H9 (cell line): ENCODE results near the gene CEP170B. TPM values are rescaled to one million over a fixed set of nuclear protein-coding genes. Genes with fewer than 3 reads are reported as not detected.

Experiments used
- DNase-seq: peaks from one replicate; pipeline ENCODE4 v3.0.0-alpha.2; 2017
- H2AFZ ChIP-seq: one replicate; pipeline ENCODE4 v1.6.1; 2013; ENCODE audit warnings: mild to moderate bottlenecking, low read length, control low read depth, moderate library complexity
- H2AK5ac ChIP-seq: 2 replicates; pipeline ENCODE4 v1.6.1; 2013; ENCODE audit warnings: low read length, control low read depth, mixed read lengths; ENCODE audit not compliant: insufficient read length
- H2BK120ac ChIP-seq: one replicate; pipeline ENCODE4 v1.6.1; 2013; ENCODE audit warnings: low read depth, mild to moderate bottlenecking, low read length, control low read depth, inconsistent platforms; ENCODE audit not compliant: poor library complexity, severe bottlenecking
- H2BK12ac ChIP-seq: 2 replicates; pipeline ENCODE4 v1.6.1; 2013; ENCODE audit warnings: low read length, control low read depth, mixed read lengths, low read depth; ENCODE audit not compliant: insufficient read length
- H2BK15ac ChIP-seq: 2 replicates; pipeline ENCODE4 v1.6.1; 2013; ENCODE audit warnings: low read depth, low read length, control low read depth
- H2BK20ac ChIP-seq: one replicate; pipeline ENCODE4 v1.6.1; 2013; ENCODE audit warnings: low read depth, mild to moderate bottlenecking, low read length, control low read depth, inconsistent platforms; ENCODE audit not compliant: poor library complexity, severe bottlenecking
- H2BK5ac ChIP-seq: 2 replicates; pipeline ENCODE4 v1.6.1; 2013; ENCODE audit warnings: low read length, control low read depth, mixed read lengths; ENCODE audit not compliant: insufficient read length
- H3K14ac ChIP-seq: 2 replicates; pipeline ENCODE4 v1.6.1; 2013; ENCODE audit warnings: low read length, control low read depth; ENCODE audit not compliant: insufficient read depth
- H3K18ac ChIP-seq: 2 replicates; pipeline ENCODE4 v1.6.1; 2013; ENCODE audit warnings: low read depth, mild to moderate bottlenecking, mixed read lengths, low read length, control low read depth; ENCODE audit not compliant: insufficient read length
- H3K23ac ChIP-seq: 2 replicates; pipeline ENCODE4 v1.6.1; 2013; ENCODE audit warnings: low read length, control low read depth, mixed read lengths, low read depth; ENCODE audit not compliant: insufficient read length
- H3K23me2 ChIP-seq: 2 replicates; pipeline ENCODE4 v1.6.1; 2013; ENCODE audit warnings: low read depth, mild to moderate bottlenecking, mixed read lengths, low read length, control low read depth; ENCODE audit not compliant: insufficient read length, poor library complexity, severe bottlenecking
- H3K27ac ChIP-seq: 2 replicates; pipeline ENCODE4 v1.5.1; 2013; ENCODE audit warnings: low read length, control low read depth, mixed read lengths, low read depth; ENCODE audit not compliant: insufficient read length
- H3K27me3 ChIP-seq: 2 replicates; pipeline ENCODE4 v1.6.1; 2013; ENCODE audit warnings: low read length, control low read depth, inconsistent platforms; ENCODE audit not compliant: insufficient read depth
- H3K4ac ChIP-seq: 2 replicates; pipeline ENCODE4 v1.6.1; 2013; ENCODE audit warnings: low read depth, mild to moderate bottlenecking, control low read depth, inconsistent platforms, low read length, moderate library complexity
- H3K4me1 ChIP-seq: 2 replicates; pipeline ENCODE4 v1.6.1; 2013; ENCODE audit warnings: low read length, control low read depth, inconsistent platforms; ENCODE audit not compliant: insufficient read depth
- H3K4me2 ChIP-seq: 2 replicates; pipeline ENCODE4 v1.6.1; 2013; ENCODE audit warnings: low read length, control low read depth, mixed read lengths; ENCODE audit not compliant: insufficient read length, insufficient read depth
- H3K56ac ChIP-seq: 2 replicates; pipeline ENCODE4 v1.6.1; 2013; ENCODE audit warnings: low read depth, mild to moderate bottlenecking, mixed read lengths, low read length, control low read depth; ENCODE audit not compliant: insufficient read length
- H3K79me1 ChIP-seq: 2 replicates; pipeline ENCODE4 v1.6.1; 2013; ENCODE audit warnings: low read depth, mild to moderate bottlenecking, moderate library complexity, low read length, control low read depth, inconsistent platforms; ENCODE audit not compliant: insufficient read depth, poor library complexity, severe bottlenecking
- H3K79me2 ChIP-seq: 2 replicates; pipeline ENCODE4 v1.6.1; 2013; ENCODE audit warnings: low read length, control low read depth, inconsistent platforms; ENCODE audit not compliant: insufficient read depth
- H3K9ac ChIP-seq: 2 replicates; pipeline ENCODE4 v1.6.1; 2013; ENCODE audit warnings: low read length, control low read depth, mixed read lengths; ENCODE audit not compliant: insufficient read length; ENCODE audit errors: extremely low read depth
- H3K9me3 ChIP-seq: one replicate; pipeline ENCODE4 v1.6.1; 2013; ENCODE audit warnings: low read depth, low read length, inconsistent platforms; ENCODE audit not compliant: control insufficient read depth
- H3T11ph ChIP-seq: one replicate; pipeline ENCODE4 v1.6.1; 2013; ENCODE audit warnings: mild to moderate bottlenecking, low read length, control low read depth, inconsistent platforms
- H4K20me1 ChIP-seq: one replicate; pipeline ENCODE4 v1.6.1; 2013; ENCODE audit not compliant: control insufficient read depth, insufficient read length, insufficient read depth
- H4K5ac ChIP-seq: 2 replicates; pipeline ENCODE4 v1.6.1; 2013; ENCODE audit warnings: low read depth, mild to moderate bottlenecking, mixed read lengths, low read length, control low read depth; ENCODE audit not compliant: insufficient read length
- H4K8ac ChIP-seq: replicated peaks from 2 replicates; pipeline ENCODE4 v1.6.1; 2013; ENCODE audit warnings: low read length, control low read depth, mixed read lengths, low read depth; ENCODE audit not compliant: insufficient read length
- H4K91ac ChIP-seq: 2 replicates; pipeline ENCODE4 v1.6.1; 2013; ENCODE audit warnings: low read depth, mild to moderate bottlenecking, moderate library complexity, mixed read lengths, low read length, control low read depth; ENCODE audit not compliant: insufficient read length
- H3K27ac Mint-ChIP-seq, 3 experiments: 2 replicates in 2 of 3; 3 replicates in 1 of 3; pipeline ENCODE4 v1.8.0; 2020 to 2021; ENCODE audit warnings: mixed read lengths in 3 of 3, mild to moderate bottlenecking in 1 of 3, moderate library complexity in 1 of 3
- H3K27me3 Mint-ChIP-seq: 2 replicates; pipeline ENCODE4 v1.8.0; 2021; ENCODE audit warnings: low read depth, mild to moderate bottlenecking, moderate library complexity, mixed read lengths
- H3K36me3 Mint-ChIP-seq, 3 experiments: 2 replicates in 2 of 3; 3 replicates in 1 of 3; pipeline ENCODE4 v1.8.0; 2020 to 2021; ENCODE audit warnings: low read depth in 3 of 3, mixed read lengths in 3 of 3; ENCODE audit not compliant: insufficient read depth in 1 of 3
- H3K4me1 Mint-ChIP-seq, 2 experiments: 2 replicates each; pipeline ENCODE4 v1.8.0; 2020; ENCODE audit warnings: mixed read lengths in 2 of 2
- H3K4me3 Mint-ChIP-seq, 2 experiments: 2 replicates in 1 of 2; 3 replicates in 1 of 2; pipeline ENCODE4 v1.8.0; 2020 to 2021; ENCODE audit warnings: mild to moderate bottlenecking in 2 of 2, mixed read lengths in 2 of 2, moderate library complexity in 1 of 2
- H3K9me3 Mint-ChIP-seq, 2 experiments: 2 replicates in 1 of 2; 3 replicates in 1 of 2; pipeline ENCODE4 v1.8.0; 2020; ENCODE audit warnings: mild to moderate bottlenecking in 2 of 2, mixed read lengths in 2 of 2, moderate library complexity in 1 of 2
- WGBS: extraction: QIAGEN DNeasy Blood & Tissue Kit; methylation state at CpG from one replicate; pipeline ENCODE4 v1.1.7; 2013; ENCODE audit warnings: missing lambda C conversion rate, low lambda C conversion rate, mixed read lengths; ENCODE audit not compliant: insufficient read length; ENCODE audit errors: extremely low coverage; 5-methylcytosine and 5-hydroxymethylcytosine counted together
- total RNA-seq: library from RNA; stranded (reverse); gene quantifications from 2 replicates; pipeline ENCODE4 v1.2.1, GENCODE V29; 2021
- TF ChIP-seq, protein P1 (sequence below): fragments of 200-600 bp; sonication (generic); conservative IDR thresholded peaks from 3 replicates; pipeline ENCODE4 v1.8.0; 2021; ENCODE audit warnings: antibody characterized with exemption, mild to moderate bottlenecking

Gene CEP170B
- total RNA-seq, 1 experiment from 2014 or later: 28.8 TPM

DNA sequence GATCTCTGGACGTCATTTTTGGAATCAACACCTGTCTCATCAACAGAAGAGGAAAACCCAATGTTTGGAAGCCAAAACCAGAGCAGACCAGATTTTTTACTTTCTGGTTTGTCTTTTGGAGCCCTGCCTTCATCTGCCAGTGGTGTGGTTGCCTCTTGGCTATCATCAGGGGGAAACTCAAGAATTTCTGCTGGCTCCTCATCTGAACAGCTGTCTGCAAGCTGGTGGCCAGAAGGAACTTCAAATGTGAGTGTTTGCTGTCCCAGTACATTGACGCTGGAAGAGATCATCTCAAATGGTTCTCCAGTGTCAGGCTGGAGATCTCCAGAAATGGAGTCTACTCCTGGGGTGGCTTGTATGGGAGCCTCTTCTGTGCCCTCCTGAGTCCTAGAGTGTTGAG is 73.4 kb downstream of the CEP170B start:
- no peaks in the 10 kb centered on the region for H3K9me3 ChIP-seq
- peaks cover 73% of the 10 kb centered on the region for H3K27me3 Mint-ChIP-seq
- peaks cover 10% of the 10 kb centered on the region; the same call in 1 of the 2 replicates for H3K27me3 ChIP-seq
- H4K5ac ChIP-seq: no peak overlapping the region
- H3K9me3 Mint-ChIP-seq: peaks cover 0 to 6% of the 10 kb centered on the region in 2 experiments; a peak in 2 of 5 replicates
- no peak overlapping the region for H2BK20ac ChIP-seq
- no peaks in the 10 kb centered on the region for H3K79me1 ChIP-seq
- H3K27ac ChIP-seq: no peak overlapping the region
- peaks cover 0 to 7% of the 10 kb centered on the region in 2 experiments; a peak in 2 of 4 replicates for H3K4me1 Mint-ChIP-seq
- no peak overlapping the region for H3K27ac Mint-ChIP-seq
- H2BK15ac ChIP-seq: no peak overlapping the region
- no CpG with 5 or more reads among the region's 2 CpGs for WGBS
- H2AFZ ChIP-seq: no peak overlapping the region
- TF ChIP-seq, protein P1, sequence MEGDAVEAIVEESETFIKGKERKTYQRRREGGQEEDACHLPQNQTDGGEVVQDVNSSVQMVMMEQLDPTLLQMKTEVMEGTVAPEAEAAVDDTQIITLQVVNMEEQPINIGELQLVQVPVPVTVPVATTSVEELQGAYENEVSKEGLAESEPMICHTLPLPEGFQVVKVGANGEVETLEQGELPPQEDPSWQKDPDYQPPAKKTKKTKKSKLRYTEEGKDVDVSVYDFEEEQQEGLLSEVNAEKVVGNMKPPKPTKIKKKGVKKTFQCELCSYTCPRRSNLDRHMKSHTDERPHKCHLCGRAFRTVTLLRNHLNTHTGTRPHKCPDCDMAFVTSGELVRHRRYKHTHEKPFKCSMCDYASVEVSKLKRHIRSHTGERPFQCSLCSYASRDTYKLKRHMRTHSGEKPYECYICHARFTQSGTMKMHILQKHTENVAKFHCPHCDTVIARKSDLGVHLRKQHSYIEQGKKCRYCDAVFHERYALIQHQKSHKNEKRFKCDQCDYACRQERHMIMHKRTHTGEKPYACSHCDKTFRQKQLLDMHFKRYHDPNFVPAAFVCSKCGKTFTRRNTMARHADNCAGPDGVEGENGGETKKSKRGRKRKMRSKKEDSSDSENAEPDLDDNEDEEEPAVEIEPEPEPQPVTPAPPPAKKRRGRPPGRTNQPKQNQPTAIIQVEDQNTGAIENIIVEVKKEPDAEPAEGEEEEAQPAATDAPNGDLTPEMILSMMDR: no peak
- no peak overlapping the region for H3K56ac ChIP-seq
- no peak overlapping the region for H3T11ph ChIP-seq
- no peak overlapping the region for H3K4me3 Mint-ChIP-seq
- H4K20me1 ChIP-seq: no peaks in the 10 kb centered on the region
- H3K14ac ChIP-seq: no peak overlapping the region
- DNase-seq: no peak
- no peak overlapping the region for H3K18ac ChIP-seq
- no peak overlapping the region for H4K8ac ChIP-seq
- no peaks in the 10 kb centered on the region for H3K4me1 ChIP-seq
- no peak overlapping the region for H2AK5ac ChIP-seq
- no peak overlapping the region for H3K4me2 ChIP-seq
- no peak overlapping the region for H3K23ac ChIP-seq
- no peaks in the 10 kb centered on the region for H3K23me2 ChIP-seq
- no peak overlapping the region for H2BK120ac ChIP-seq
- H3K4ac ChIP-seq: no peak overlapping the region
- no peaks in the 10 kb centered on the region for H3K36me3 Mint-ChIP-seq
- H4K91ac ChIP-seq: no peak overlapping the region
- no peaks in the 10 kb centered on the region for H3K79me2 ChIP-seq
- no peak overlapping the region for H3K9ac ChIP-seq
- H2BK5ac ChIP-seq: no peak overlapping the region
- no peak overlapping the region for H2BK12ac ChIP-seq
